AG04450 (cell line): ENCODE results near the gene USP17L18. TPM values are rescaled to one million over a fixed set of nuclear protein-coding genes. Genes with fewer than 3 reads are reported as not detected.
"Not testable (repeated sequence)": the region's sequence is repeated elsewhere in the genome, so short reads cannot be mapped to it uniquely, and the experiment has no call there.

Experiments used
- CTCF ChIA-PET: fragments of 300-600, 350-600 bp; formaldehyde crosslinking; extraction: SDS; loops from one replicate; lab custom pipeline; 2022; ENCODE audit warnings: antibody characterized with exemption, inconsistent platforms; lab: Charles Lee
- POLR2A ChIA-PET: fragments of 350-600 bp; formaldehyde crosslinking; extraction: SDS; loops from one replicate; lab custom pipeline; 2021; ENCODE audit warnings: antibody characterized with exemption, inconsistent platforms; lab: Yijun Ruan, JAX
- DNase-seq: peaks from one replicate; pipeline ENCODE4 v3.0.0-alpha.2; 2011; ENCODE audit warnings: low read depth, low spot score
- H3K27ac ChIP-seq: one replicate; pipeline ENCODE4 v1.5.1; 2012; ENCODE audit warnings: low read depth, low read length, control low read depth
- H3K27me3 ChIP-seq: one replicate; pipeline ENCODE4 v1.6.0; 2012; ENCODE audit warnings: low read length; ENCODE audit not compliant: control insufficient read depth, insufficient read depth
- H3K4me3 ChIP-seq: 2 replicates; pipeline ENCODE4 v1.5.1; 2011; ENCODE audit warnings: mild to moderate bottlenecking, low read depth, low read length, control low read depth
- H3K9me3 ChIP-seq: 2 replicates; pipeline ENCODE4 v1.5.1; 2012; ENCODE audit warnings: low read length; ENCODE audit not compliant: control insufficient read depth, insufficient read depth
- polyA minus RNA-seq: library from RNA; depleted of rRNA, polyadenylated mRNA; stranded (reverse); fragments of >200 nt; gene quantifications from 2 replicates; pipeline ENCODE4 v1.2.3, GENCODE V29; 2011; rRNA and poly(A)+ RNA removed
- polyA plus RNA-seq: library from polyadenylated mRNA; depleted of rRNA; stranded (reverse); fragments of >200 nt; gene quantifications from 2 replicates; pipeline ENCODE4 v1.2.3, GENCODE V29; 2011; rRNA removed

Gene USP17L18
- polyA plus RNA-seq (not detected in 2 replicates), polyA minus RNA-seq (not detected in 2 replicates)

GRCh38 chr4:9247953-9248680 is at the start of gene USP17L18:
Gene USP17L18, plus strand, starts transcription at chr4:9248630. Its CDS starts 0 bp downstream, at chr4:9248630.
- DNase-seq, H3K9me3 ChIP-seq, H3K27me3 ChIP-seq, H3K27ac ChIP-seq, CTCF ChIA-PET, H3K4me3 ChIP-seq, POLR2A ChIA-PET: not testable (repeated sequence)

GRCh38 chr4:9210357-9210756 is 38.1 kb upstream of the USP17L18 start, which contains the start of gene USP17L10:
Gene USP17L10, plus strand, starts transcription at chr4:9210657. Its CDS starts 0 bp downstream, at chr4:9210657.
- H3K9me3 ChIP-seq, CTCF ChIA-PET, H3K4me3 ChIP-seq, H3K27me3 ChIP-seq, POLR2A ChIA-PET, H3K27ac ChIP-seq, DNase-seq: not testable (repeated sequence)

- H3K9me3 ChIP-seq, H3K27ac ChIP-seq, POLR2A ChIA-PET, DNase-seq, H3K4me3 ChIP-seq, H3K27me3 ChIP-seq, CTCF ChIA-PET: not testable (repeated sequence)
Measured at GRCh38 chr4:9214701-9215100, 33.7 kb upstream of the USP17L18 start.

GRCh38 chr4:9215105-9215504 is 33.3 kb upstream of the USP17L18 start, which contains the start of gene USP17L11:
Gene USP17L11, plus strand, starts transcription at chr4:9215405. Its CDS starts 0 bp downstream, at chr4:9215405.
- POLR2A ChIA-PET, H3K4me3 ChIP-seq, CTCF ChIA-PET, H3K27me3 ChIP-seq, DNase-seq, H3K9me3 ChIP-seq, H3K27ac ChIP-seq: not testable (repeated sequence)

GRCh38 chr4:9219852-9220251 is 28.6 kb upstream of the USP17L18 start, which contains the start of gene USP17L12:
Gene USP17L12, plus strand, starts transcription at chr4:9220152. Its CDS starts 0 bp downstream, at chr4:9220152.
- POLR2A ChIA-PET, H3K4me3 ChIP-seq, H3K9me3 ChIP-seq, H3K27ac ChIP-seq, DNase-seq, H3K27me3 ChIP-seq, CTCF ChIA-PET: not testable (repeated sequence)

DNA sequence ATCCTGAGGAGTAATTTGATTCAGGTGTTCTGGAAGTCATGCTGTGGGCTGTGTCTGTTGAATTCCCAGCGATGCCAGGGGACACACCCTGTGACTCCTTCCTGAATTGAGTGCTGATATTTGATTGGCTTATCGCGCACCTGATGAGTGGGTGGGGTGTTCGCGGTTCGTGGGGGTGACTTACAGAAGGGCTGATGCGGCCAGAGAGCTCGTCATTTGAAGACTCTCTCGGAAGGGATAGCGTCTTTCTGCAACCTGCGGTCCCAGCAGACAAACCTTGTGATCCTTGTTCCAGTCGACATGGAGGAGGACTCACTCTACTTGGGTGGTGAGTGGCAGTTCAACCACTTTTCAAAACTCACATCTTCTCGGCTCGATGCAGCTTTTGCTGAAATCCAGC is 23.8 kb upstream of the USP17L18 start, which contains the start of gene USP17L13:
Gene USP17L13 (plus strand): TSS at position 301 of the 400 bp plus-strand sequence. CDS start 0 bp downstream, at position 301.
- H3K27me3 ChIP-seq, DNase-seq, H3K4me3 ChIP-seq, CTCF ChIA-PET, H3K9me3 ChIP-seq, POLR2A ChIA-PET, H3K27ac ChIP-seq: not testable (repeated sequence)

- H3K27me3 ChIP-seq, CTCF ChIA-PET, H3K27ac ChIP-seq, H3K4me3 ChIP-seq, POLR2A ChIA-PET, DNase-seq, H3K9me3 ChIP-seq: not testable (repeated sequence)
Measured at GRCh38 chr4:9230249-9230648, 18.2 kb upstream of the USP17L18 start.

- CTCF ChIA-PET, POLR2A ChIA-PET, H3K27me3 ChIP-seq, DNase-seq, H3K9me3 ChIP-seq, H3K27ac ChIP-seq, H3K4me3 ChIP-seq: not testable (repeated sequence)
Measured at GRCh38 chr4:9234085-9234484, 14.3 kb upstream of the USP17L18 start, which contains the start of gene USP17L15. Gene USP17L15, plus strand, starts transcription at chr4:9234385. Its CDS starts 0 bp downstream, at chr4:9234385.

DNA sequence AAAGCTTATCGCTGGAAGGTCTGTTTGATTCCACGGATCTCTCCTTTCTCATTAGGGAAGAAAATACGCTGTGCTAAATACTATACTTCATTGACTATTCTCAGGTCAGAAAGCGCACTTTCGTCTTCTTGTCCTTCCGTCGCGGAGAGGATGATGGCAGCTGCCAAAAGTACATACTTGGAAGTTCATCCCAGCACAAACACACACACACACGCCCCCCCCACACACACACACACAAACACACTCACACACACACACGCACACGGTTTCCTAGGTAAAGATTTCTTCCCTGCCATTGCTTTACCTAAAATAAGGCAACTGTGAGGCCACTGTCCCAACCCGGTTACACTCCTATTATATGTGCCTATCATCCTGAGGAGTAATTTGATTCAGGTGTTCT is 10.0 kb upstream of the USP17L18 start:
- DNase-seq, POLR2A ChIA-PET, H3K4me3 ChIP-seq, H3K27ac ChIP-seq, CTCF ChIA-PET, H3K9me3 ChIP-seq, H3K27me3 ChIP-seq: not testable (repeated sequence)

DNA sequence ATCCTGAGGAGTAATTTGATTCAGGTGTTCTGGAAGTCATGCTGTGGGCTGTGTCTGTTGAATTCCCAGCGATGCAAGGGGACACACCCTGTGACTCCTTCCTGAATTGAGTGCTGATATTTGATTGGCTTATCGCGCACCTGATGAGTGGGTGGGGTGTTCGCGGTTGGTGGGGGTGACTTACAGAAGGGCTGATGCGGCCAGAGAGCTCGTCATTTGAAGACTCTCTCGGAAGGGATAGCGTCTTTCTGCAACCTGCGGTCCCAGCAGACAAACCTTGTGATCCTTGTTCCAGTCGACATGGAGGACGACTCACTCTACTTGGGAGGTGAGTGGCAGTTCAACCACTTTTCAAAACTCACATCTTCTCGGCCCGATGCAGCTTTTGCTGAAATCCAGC is 4.9 kb upstream of the USP17L18 start, which contains the start of gene USP17L17:
Gene USP17L17 (plus strand): TSS at position 301 of the 400 bp plus-strand sequence. CDS start 0 bp downstream, at position 301.
- POLR2A ChIA-PET, DNase-seq, H3K4me3 ChIP-seq, H3K9me3 ChIP-seq, H3K27ac ChIP-seq, H3K27me3 ChIP-seq, CTCF ChIA-PET: not testable (repeated sequence)

GRCh38 chr4:9253078-9253477 is 4.6 kb downstream of the USP17L18 start, which contains the start of gene USP17L19:
Gene USP17L19, plus strand, starts transcription at chr4:9253378. Its CDS starts 0 bp downstream, at chr4:9253378.
- POLR2A ChIA-PET, H3K9me3 ChIP-seq, H3K4me3 ChIP-seq, H3K27me3 ChIP-seq, DNase-seq, H3K27ac ChIP-seq, CTCF ChIA-PET: not testable (repeated sequence)

- H3K27me3 ChIP-seq, H3K27ac ChIP-seq, CTCF ChIA-PET, H3K4me3 ChIP-seq, H3K9me3 ChIP-seq, DNase-seq, POLR2A ChIA-PET: not testable (repeated sequence)
Measured at GRCh38 chr4:9257824-9258223, 9.4 kb downstream of the USP17L18 start, which contains the start of gene USP17L20. Gene USP17L20, plus strand, starts transcription at chr4:9258124. Its CDS starts 0 bp downstream, at chr4:9258124.
